Prostate gland (tissue), 2 donors: ENCODE measurements around the gene PIAS3.

Source experiments
- POLR2A ChIP-seq: fragments of 450-650 bp; IDR thresholded peaks from one replicate; pipeline ENCODE4 v1.6.1; 2016; ENCODE audit warnings: antibody characterized with exemption, mild to moderate bottlenecking
- TF ChIP-seq, protein P1 (sequence below), 4 experiments: fragments of 200-600 bp in 2 of 4; fragments of 450-650 bp in 2 of 4; sonication (generic) in 2 of 4; IDR thresholded peaks; 1 replicate in 3 of 4; 2 replicates in 1 of 4; pipeline ENCODE4 v1.5.1; 2016 to 2019; ENCODE audit warnings: antibody characterized with exemption in 4 of 4, mild to moderate bottlenecking in 2 of 4, moderate library complexity in 2 of 4

DNA sequence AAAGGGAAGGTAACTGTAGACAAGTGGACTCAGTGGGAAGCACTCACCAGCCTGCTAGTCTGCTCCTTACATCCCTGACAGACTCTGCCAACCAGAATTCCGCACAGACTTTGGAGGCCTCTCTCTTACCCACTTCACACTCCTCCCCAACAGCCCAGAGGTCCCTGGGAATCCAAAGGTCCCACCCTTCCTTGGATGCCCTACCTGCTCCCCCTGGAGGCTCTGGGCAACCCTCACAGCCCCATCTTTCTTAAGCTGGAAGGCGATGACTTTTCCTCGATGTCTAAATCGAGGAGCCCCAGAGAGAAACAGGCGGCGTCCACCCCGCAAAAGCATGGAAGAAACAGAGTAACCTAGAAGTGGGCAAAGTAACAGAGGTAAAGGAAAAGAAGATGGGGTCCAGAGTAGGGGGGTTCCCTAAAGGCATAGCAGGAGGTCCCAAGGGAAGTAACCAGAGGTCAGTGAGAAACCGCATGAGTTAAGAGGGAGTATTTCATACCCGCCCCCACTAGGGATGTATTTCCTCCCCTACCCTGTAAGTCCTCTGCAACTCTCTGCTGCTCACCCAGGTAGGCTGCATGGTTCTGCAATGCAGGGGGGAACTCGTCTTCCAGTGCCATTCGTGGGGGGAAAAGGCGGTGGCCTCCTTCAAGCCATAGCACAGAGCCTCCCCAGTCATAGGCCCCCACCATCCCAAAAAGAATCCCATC is 42.6 kb upstream of the PIAS3 start:
- TF ChIP-seq, protein P1, sequence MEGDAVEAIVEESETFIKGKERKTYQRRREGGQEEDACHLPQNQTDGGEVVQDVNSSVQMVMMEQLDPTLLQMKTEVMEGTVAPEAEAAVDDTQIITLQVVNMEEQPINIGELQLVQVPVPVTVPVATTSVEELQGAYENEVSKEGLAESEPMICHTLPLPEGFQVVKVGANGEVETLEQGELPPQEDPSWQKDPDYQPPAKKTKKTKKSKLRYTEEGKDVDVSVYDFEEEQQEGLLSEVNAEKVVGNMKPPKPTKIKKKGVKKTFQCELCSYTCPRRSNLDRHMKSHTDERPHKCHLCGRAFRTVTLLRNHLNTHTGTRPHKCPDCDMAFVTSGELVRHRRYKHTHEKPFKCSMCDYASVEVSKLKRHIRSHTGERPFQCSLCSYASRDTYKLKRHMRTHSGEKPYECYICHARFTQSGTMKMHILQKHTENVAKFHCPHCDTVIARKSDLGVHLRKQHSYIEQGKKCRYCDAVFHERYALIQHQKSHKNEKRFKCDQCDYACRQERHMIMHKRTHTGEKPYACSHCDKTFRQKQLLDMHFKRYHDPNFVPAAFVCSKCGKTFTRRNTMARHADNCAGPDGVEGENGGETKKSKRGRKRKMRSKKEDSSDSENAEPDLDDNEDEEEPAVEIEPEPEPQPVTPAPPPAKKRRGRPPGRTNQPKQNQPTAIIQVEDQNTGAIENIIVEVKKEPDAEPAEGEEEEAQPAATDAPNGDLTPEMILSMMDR (IDR thresholded peaks at IDR 0.05): no peak
- TF ChIP-seq POLR2A: no peak
